ENCODE data around the gene MAP3K9. TPM values are rescaled to one million over a fixed set of nuclear protein-coding genes. Genes with fewer than 3 reads are reported as not detected.
A peak's percentile ranks its signal among the peaks of the same experiment; 100 is the strongest.
"Not testable (repeated sequence)": the region's sequence is repeated elsewhere in the genome, so short reads cannot be mapped to it uniquely, and the experiment has no call there.

MAP3K9 gene
- 10 to 100 TPM; 12.6 to 16.5 (median 14.7) TPM for total RNA-seq

GRCh38 chr14:70809225-70810219 lies at the start of gene MAP3K9:
TSS of gene MAP3K9 (minus strand) at chr14:70809513. CDS start at chr14:70809171, 342 bp downstream.
- peak; percentile 88 for DNase-seq (ENCODE audit: low spot score in 2 of 2)
- H3K4me1 ChIP-seq = peaks cover 22% of the 10 kb centered on the region
- H3K9me3 ChIP-seq = no peaks in the 10 kb centered on the region
- H3K4me3 ChIP-seq = peak within 1 kb of the TSS; percentile 63
- H3K27ac ChIP-seq = peak within 1 kb of the TSS; percentile 61
- TF ChIP-seq POLR2A (IDR thresholded peaks at IDR 0.05) = no peak
- peak in 1 of 3 donors; percentile 24 for TF ChIP-seq POLR2AphosphoS5 (IDR thresholded peaks at IDR 0.05)
- TF ChIP-seq, protein P1, sequence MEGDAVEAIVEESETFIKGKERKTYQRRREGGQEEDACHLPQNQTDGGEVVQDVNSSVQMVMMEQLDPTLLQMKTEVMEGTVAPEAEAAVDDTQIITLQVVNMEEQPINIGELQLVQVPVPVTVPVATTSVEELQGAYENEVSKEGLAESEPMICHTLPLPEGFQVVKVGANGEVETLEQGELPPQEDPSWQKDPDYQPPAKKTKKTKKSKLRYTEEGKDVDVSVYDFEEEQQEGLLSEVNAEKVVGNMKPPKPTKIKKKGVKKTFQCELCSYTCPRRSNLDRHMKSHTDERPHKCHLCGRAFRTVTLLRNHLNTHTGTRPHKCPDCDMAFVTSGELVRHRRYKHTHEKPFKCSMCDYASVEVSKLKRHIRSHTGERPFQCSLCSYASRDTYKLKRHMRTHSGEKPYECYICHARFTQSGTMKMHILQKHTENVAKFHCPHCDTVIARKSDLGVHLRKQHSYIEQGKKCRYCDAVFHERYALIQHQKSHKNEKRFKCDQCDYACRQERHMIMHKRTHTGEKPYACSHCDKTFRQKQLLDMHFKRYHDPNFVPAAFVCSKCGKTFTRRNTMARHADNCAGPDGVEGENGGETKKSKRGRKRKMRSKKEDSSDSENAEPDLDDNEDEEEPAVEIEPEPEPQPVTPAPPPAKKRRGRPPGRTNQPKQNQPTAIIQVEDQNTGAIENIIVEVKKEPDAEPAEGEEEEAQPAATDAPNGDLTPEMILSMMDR (IDR thresholded peaks at IDR 0.05) = no peak
- no peak for TF ChIP-seq EP300 (IDR thresholded peaks at IDR 0.05)
- H3K27me3 ChIP-seq = peaks cover 12% of the 10 kb centered on the region
- H3K36me3 ChIP-seq = no peaks in the 10 kb centered on the region
- 2% methylated on average over 13 of the region's 89 CpGs for WGBS

GRCh38 chr14:70858641-70859040 lies 49.3 kb upstream of the MAP3K9 start:
- Histone ChIP-seq H3K27ac (no peak overlapping the region), H3K4me1 (no peaks in the 10 kb centered on the region), H3K4me3 (no peak overlapping the region), H3K36me3 (no peaks in the 10 kb centered on the region), H3K27me3 (no peaks in the 10 kb centered on the region), H3K9me3 (no peaks in the 10 kb centered on the region)
- no peak for TF ChIP-seq EP300 (IDR thresholded peaks at IDR 0.05)
- no peak for TF ChIP-seq POLR2A (IDR thresholded peaks at IDR 0.05)
- TF ChIP-seq POLR2AphosphoS5 (IDR thresholded peaks at IDR 0.05) = no peak
- TF ChIP-seq, protein P1 (IDR thresholded peaks at IDR 0.05) = no peak
- DNase-seq (ENCODE audit: low spot score in 2 of 2) = no peak
- 89% methylated on average over 5 of the region's 5 CpGs for WGBS

GRCh38 chr14:70857496-70857890 lies 48.2 kb upstream of the MAP3K9 start:
- DNase-seq (ENCODE audit: low spot score in 2 of 2) = no peak
- WGBS = 92% methylated on average over 2 of the region's 2 CpGs
- Histone ChIP-seq H3K36me3 (no peaks in the 10 kb centered on the region), H3K4me1 (no peaks in the 10 kb centered on the region), H3K27me3 (no peaks in the 10 kb centered on the region), H3K27ac (no peak overlapping the region), H3K9me3 (no peaks in the 10 kb centered on the region), H3K4me3 (no peak overlapping the region)
- TF ChIP-seq, protein P1 (IDR thresholded peaks at IDR 0.05) = no peak
- no peak for TF ChIP-seq POLR2AphosphoS5 (IDR thresholded peaks at IDR 0.05)
- no peak for TF ChIP-seq POLR2A (IDR thresholded peaks at IDR 0.05)
- TF ChIP-seq EP300 (IDR thresholded peaks at IDR 0.05) = no peak

DNA sequence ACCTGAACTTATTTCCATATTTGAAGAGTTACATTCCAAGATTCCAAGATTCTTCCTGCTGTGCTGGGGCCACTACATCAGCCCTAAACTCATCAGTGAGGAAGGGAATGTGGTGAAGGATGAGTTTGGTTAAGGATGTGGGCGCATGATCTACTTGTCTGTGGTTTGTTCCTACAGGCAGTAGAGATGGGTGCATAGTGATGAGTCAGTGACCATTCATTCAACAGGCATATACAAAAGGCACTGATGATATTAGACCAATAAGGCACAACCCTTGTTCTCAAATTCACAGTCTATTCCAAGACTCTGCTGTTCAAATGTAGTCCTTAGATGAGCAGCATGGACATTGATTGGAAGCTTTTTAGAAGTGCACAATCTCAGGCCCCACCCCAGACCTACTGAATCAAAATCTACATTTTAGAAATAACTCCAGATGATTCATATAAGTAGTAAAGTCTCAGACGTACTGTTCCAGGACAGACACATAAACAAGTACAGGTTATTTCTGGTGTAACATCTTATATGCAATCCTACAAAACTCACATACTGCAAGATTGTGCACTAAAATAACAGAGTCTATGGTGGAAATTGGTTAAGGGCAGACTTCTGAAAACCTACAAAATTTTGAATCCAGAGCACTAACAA lies 47.7 kb upstream of the MAP3K9 start:
- Histone ChIP-seq H3K36me3 (no peaks in the 10 kb centered on the region), H3K9me3 (no peaks in the 10 kb centered on the region), H3K4me1 (no peaks in the 10 kb centered on the region), H3K27me3 (no peaks in the 10 kb centered on the region), H3K4me3 (no peak overlapping the region), H3K27ac (no peak overlapping the region)
- DNase-seq (ENCODE audit: low spot score in 2 of 2) = no peak
- 44% methylated on average over 2 of the region's 2 CpGs for WGBS
- TF ChIP-seq, protein P1 (IDR thresholded peaks at IDR 0.05) = no peak
- TF ChIP-seq EP300 (IDR thresholded peaks at IDR 0.05) (no peak), POLR2A (IDR thresholded peaks at IDR 0.05) (no peak), POLR2AphosphoS5 (IDR thresholded peaks at IDR 0.05) (no peak)

DNA sequence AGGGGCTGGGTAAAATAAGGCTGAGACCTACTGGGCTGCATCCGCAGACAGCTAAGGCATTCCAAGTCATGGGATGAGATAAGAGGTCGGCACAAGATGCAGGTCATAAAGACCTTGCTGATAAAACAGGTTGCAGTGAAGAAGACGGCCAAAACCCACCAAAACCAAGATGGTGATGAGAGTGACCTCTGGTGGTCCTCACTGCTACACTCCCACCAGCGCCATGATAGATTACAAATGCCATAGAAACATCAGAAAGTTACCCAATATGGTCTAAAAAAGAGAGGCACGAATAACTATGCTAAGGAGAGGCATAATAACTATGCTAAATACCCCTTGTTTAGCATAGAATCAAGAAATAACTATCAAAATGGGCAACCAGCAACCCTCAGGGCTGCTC lies 46.2 kb upstream of the MAP3K9 start:
- H3K36me3 ChIP-seq = no peaks in the 10 kb centered on the region
- H3K9me3 ChIP-seq = no peaks in the 10 kb centered on the region
- 76% methylated on average over 5 of the region's 5 CpGs for WGBS
- no peak overlapping the region for H3K4me3 ChIP-seq
- H3K27ac ChIP-seq = no peak overlapping the region
- no peaks in the 10 kb centered on the region for H3K4me1 ChIP-seq
- no peak for DNase-seq (ENCODE audit: low spot score in 2 of 2)
- H3K27me3 ChIP-seq = no peaks in the 10 kb centered on the region
- TF ChIP-seq EP300 (IDR thresholded peaks at IDR 0.05) = no peak

GRCh38 chr14:70853658-70854057 lies 44.3 kb upstream of the MAP3K9 start:
- not testable (repeated sequence) for DNase-seq (ENCODE audit: low spot score in 2 of 2); H3K4me3 ChIP-seq; H3K27ac ChIP-seq; H3K4me1 ChIP-seq; H3K27me3 ChIP-seq; H3K36me3 ChIP-seq; H3K9me3 ChIP-seq
- 89% methylated on average over 3 of the region's 3 CpGs for WGBS

All from suprapubic skin (tissue), 4 donors.